Measurements from ENCODE around the gene ZNF276.
"Not testable (repeated sequence)": the region's sequence is repeated elsewhere in the genome, so short reads cannot be mapped to it uniquely, and the experiment has no call there.

The ZNF276 gene, protein sequence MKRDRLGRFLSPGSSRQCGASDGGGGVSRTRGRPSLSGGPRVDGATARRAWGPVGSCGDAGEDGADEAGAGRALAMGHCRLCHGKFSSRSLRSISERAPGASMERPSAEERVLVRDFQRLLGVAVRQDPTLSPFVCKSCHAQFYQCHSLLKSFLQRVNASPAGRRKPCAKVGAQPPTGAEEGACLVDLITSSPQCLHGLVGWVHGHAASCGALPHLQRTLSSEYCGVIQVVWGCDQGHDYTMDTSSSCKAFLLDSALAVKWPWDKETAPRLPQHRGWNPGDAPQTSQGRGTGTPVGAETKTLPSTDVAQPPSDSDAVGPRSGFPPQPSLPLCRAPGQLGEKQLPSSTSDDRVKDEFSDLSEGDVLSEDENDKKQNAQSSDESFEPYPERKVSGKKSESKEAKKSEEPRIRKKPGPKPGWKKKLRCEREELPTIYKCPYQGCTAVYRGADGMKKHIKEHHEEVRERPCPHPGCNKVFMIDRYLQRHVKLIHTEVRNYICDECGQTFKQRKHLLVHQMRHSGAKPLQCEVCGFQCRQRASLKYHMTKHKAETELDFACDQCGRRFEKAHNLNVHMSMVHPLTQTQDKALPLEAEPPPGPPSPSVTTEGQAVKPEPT

DNA sequence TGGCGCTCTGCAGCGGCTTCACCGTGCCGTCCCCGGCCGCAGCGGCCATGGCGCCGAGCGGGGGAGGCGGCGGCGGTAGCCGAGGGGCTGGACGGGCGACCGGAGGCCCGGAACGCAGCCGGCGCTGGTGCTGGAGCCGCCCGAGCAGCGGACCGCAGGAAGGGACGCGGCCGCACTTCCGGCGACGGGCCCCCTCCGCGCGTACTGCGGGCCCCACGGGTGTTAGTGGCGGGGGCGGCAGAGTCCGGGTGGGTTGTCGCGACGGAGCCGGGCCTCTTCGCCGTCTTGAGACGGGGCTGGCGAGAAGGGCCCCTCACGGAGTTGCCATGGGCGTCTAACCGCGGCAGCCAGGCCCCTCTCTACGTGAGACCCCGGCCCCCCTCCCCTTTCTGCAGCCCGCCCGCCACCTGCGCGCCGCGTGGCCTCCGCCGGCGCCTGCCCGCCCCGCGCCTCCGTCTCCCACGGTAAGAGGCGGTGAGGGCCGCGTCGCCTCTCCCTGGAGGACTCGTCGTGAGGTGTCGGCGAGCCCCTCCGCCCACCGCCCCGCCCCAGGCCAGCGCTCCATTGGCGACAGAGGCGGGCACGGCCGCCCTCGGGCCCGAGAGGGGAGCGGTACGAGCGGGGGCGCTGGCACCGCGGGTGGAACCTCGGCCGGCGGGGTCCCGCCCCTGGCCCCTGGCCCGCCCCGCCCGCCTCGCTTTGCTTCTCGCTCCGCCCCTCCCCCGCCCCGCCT is at the start of gene ZNF276, which contains the start of gene VPS9D1:
Gene ZNF276 (plus strand): TSS at position 725 of the 733 bp plus-strand sequence. CDS start 104 bp downstream, outside the sequence.
Gene VPS9D1 (minus strand): TSS at position 86 of the 733 bp plus-strand sequence. CDS start 37 bp downstream, at position 49.
- Histone ChIP-seq H3K36me3 (peaks cover 39% of the 10 kb centered on the region), H3K4me1 (ENCODE audit: control insufficient read depth in 1 of 2, insufficient read depth in 1 of 2, low read depth in 1 of 2, low read length in 1 of 2) (peaks cover 55 to 63% of the 10 kb centered on the region in 2 experiments), H3K27ac (peak within 1 kb of the TSS; percentile 100), H3K9me3 (no peaks in the 10 kb centered on the region), H3K4me3 (ENCODE audit: low read depth in 1 of 2, low read length in 1 of 2) (peak within 1 kb of the TSS; percentile 86 to 96), H3K27me3 (no peaks in the 10 kb centered on the region)
- TF ChIP-seq, protein P1, sequence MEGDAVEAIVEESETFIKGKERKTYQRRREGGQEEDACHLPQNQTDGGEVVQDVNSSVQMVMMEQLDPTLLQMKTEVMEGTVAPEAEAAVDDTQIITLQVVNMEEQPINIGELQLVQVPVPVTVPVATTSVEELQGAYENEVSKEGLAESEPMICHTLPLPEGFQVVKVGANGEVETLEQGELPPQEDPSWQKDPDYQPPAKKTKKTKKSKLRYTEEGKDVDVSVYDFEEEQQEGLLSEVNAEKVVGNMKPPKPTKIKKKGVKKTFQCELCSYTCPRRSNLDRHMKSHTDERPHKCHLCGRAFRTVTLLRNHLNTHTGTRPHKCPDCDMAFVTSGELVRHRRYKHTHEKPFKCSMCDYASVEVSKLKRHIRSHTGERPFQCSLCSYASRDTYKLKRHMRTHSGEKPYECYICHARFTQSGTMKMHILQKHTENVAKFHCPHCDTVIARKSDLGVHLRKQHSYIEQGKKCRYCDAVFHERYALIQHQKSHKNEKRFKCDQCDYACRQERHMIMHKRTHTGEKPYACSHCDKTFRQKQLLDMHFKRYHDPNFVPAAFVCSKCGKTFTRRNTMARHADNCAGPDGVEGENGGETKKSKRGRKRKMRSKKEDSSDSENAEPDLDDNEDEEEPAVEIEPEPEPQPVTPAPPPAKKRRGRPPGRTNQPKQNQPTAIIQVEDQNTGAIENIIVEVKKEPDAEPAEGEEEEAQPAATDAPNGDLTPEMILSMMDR (IDR thresholded peaks at IDR 0.05), result no peak

DNA sequence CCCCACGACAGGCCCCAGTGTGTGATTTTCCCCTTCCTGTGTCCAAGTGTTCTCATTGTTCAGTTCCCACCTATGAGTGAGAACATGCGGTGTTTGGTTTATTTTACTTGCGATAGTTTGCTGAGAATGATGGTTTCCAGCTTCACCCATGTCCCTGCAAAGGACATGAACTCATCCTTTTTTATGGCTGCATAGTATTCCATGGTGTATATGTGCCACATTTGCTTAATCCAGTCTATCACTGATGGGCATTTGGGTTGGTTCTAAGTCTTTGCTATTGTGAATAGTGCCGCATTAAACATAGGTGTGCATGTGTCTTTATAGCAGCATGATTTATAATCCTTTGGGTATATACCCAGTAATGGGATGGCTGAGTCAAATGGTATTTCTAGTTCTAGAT is 49.8 kb upstream of the ZNF276 start:
- not testable (repeated sequence) for H3K27ac ChIP-seq; H3K4me1 ChIP-seq (ENCODE audit: control insufficient read depth in 1 of 2, insufficient read depth in 1 of 2, low read depth in 1 of 2, low read length in 1 of 2); H3K9me3 ChIP-seq; H3K36me3 ChIP-seq; H3K4me3 ChIP-seq (ENCODE audit: low read depth in 1 of 2, low read length in 1 of 2)
- H3K27me3 ChIP-seq, result peaks cover 12% of the 10 kb centered on the region

DNA sequence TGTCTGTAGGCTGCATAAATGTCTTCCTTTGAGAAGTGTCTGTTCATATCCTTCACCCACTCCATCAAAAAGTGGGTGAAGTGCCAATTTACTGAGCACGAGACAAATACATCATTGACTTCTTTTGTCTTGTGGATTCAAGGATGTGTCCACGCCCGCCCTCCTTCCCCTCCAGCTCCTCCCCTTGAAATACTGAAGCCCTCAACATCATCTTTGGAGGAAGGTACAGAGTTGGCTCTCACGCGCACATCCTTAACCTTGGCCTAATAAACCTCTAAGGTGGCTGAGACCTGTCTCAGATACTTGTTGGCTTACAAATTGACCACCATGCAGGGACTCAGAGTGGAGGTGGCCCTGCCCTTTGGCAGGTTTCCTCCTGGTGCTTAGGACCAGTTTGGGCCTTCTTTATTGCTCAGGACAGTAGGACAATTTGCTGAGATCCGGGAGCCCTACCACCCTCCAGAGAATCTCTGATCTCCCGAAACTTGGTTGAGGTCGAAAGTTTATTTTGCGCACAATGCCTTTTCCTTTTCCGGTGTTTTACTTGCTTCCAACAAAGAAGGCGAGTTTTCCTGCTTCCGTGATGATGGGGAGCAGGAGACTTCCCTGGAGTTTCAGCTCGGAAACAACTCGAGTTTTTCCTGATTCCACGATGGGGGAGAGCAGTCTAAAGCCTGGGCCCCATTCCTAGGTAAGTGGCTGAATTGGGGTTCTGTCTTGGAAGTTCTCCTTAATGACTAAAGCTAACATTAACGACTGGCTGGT is 49.0 kb upstream of the ZNF276 start:
- Histone ChIP-seq H3K9me3 (no peaks in the 10 kb centered on the region), H3K36me3 (peaks cover 5% of the 10 kb centered on the region), H3K4me1 (ENCODE audit: control insufficient read depth in 1 of 2, insufficient read depth in 1 of 2, low read depth in 1 of 2, low read length in 1 of 2) (peaks cover 0 to 3% of the 10 kb centered on the region in 2 experiments), H3K27me3 (peaks cover 12% of the 10 kb centered on the region), H3K4me3 (ENCODE audit: low read depth in 1 of 2, low read length in 1 of 2) (no peak overlapping the region), H3K27ac (no peak overlapping the region)
- TF ChIP-seq, protein P1 (IDR thresholded peaks at IDR 0.05), result no peak

DNA sequence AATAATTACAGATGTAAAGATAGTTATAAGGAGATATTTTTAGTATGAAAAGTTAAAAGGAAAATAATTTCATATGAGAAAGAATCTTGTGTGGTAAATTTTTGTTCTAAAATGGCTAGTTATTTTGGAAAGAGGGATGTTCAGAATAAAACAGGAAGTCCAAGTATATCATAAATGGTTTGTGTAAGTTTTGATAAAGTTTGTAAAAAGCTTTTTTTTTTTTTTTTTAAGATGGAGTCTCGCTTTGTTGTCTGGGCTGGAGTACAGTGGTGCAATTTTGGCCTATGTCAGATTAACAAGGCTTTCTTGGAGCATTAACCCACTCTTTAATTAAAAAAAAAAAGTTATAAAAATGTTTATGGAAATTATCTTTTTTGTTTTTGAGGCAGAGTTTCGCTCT is 43.1 kb upstream of the ZNF276 start:
- Histone ChIP-seq H3K4me1 (ENCODE audit: control insufficient read depth in 1 of 2, insufficient read depth in 1 of 2, low read depth in 1 of 2, low read length in 1 of 2) (no peaks in the 10 kb centered on the region), H3K9me3 (peaks cover 6% of the 10 kb centered on the region), H3K27me3 (no peaks in the 10 kb centered on the region), H3K4me3 (ENCODE audit: low read depth in 1 of 2, low read length in 1 of 2) (no peak overlapping the region), H3K27ac (no peak overlapping the region), H3K36me3 (no peaks in the 10 kb centered on the region)
- TF ChIP-seq, protein P1 (IDR thresholded peaks at IDR 0.05), result no peak

DNA sequence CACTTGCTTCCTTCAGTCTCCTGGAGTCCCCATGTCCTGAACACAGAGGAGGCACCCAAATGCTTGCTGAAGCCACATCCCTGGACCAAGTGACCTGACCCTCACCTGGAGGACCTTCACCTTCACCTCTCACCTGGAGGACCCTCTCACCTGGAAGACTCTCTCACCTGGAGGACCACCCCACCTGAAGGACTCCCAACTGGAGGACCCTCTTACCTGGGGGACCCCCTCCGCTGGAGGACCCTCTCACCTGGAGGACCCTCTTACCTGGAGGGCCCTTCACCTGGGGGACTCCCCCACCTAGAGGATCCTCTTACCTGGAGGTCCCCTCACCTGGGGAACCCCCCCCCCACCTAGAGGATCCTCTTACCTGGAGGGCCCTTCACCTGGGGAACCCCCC is 35.4 kb upstream of the ZNF276 start:
- H3K36me3 ChIP-seq, result no peaks in the 10 kb centered on the region
- peak overlapping the region in 1 of 2 experiments; percentile 99 for H3K4me3 ChIP-seq (ENCODE audit: low read depth in 1 of 2, low read length in 1 of 2)
- no peaks in the 10 kb centered on the region for H3K9me3 ChIP-seq
- H3K27me3 ChIP-seq, result no peaks in the 10 kb centered on the region
- no peak overlapping the region for H3K27ac ChIP-seq
- H3K4me1 ChIP-seq (ENCODE audit: control insufficient read depth in 1 of 2, insufficient read depth in 1 of 2, low read depth in 1 of 2, low read length in 1 of 2), result peaks cover 12% of the 10 kb centered on the region in 2 experiments
- TF ChIP-seq, protein P1 (IDR thresholded peaks at IDR 0.05), result no peak
